ENCODE measurements around the gene FAM83G.

The FAM83G gene

GRCh38 chr17:18961634-18962493 lies 42.7 kb downstream of the FAM83G start:
- H3K4me1 ChIP-seq (ENCODE audit: insufficient read depth, insufficient read length) = peaks cover 14% of the 10 kb centered on the region
- H3K36me3 ChIP-seq (ENCODE audit: insufficient read depth, insufficient read length, low read length) = no peaks in the 10 kb centered on the region
- H3K4me3 ChIP-seq (ENCODE audit: insufficient read length, low read depth) = no peak overlapping the region
- H3K9ac ChIP-seq (ENCODE audit: insufficient read length, low read depth) = no peak overlapping the region
- H3K27me3 ChIP-seq (ENCODE audit: insufficient read depth, insufficient read length) = no peaks in the 10 kb centered on the region
- TF ChIP-seq SUZ12 (IDR thresholded peaks at IDR 0.05; ENCODE audit: extremely low read depth, insufficient read depth, insufficient read length) = no peak
- TF ChIP-seq YY1 (IDR thresholded peaks at IDR 0.05; ENCODE audit: insufficient read depth, insufficient read length) = no peak
- TF ChIP-seq ZNF274 (IDR thresholded peaks at IDR 0.05; ENCODE audit: low read depth, low read length) = no peak
- no peaks in the 10 kb centered on the region for H3K9me3 ChIP-seq (ENCODE audit: insufficient read depth, low read length)
- DNase-seq (ENCODE audit: low read depth, low spot score) = no peak

- TF ChIP-seq YY1 (IDR thresholded peaks at IDR 0.05; ENCODE audit: insufficient read depth, insufficient read length) = no peak
- Histone ChIP-seq H3K4me1 (ENCODE audit: insufficient read depth, insufficient read length) (peaks cover 13% of the 10 kb centered on the region), H3K9ac (ENCODE audit: insufficient read length, low read depth) (no peak overlapping the region), H3K27me3 (ENCODE audit: insufficient read depth, insufficient read length) (no peaks in the 10 kb centered on the region), H3K36me3 (ENCODE audit: insufficient read depth, insufficient read length, low read length) (no peaks in the 10 kb centered on the region), H3K9me3 (ENCODE audit: insufficient read depth, low read length) (no peaks in the 10 kb centered on the region), H3K4me3 (ENCODE audit: insufficient read length, low read depth) (no peak overlapping the region)
- DNase-seq (ENCODE audit: low read depth, low spot score) = no peak
Measured at GRCh38 chr17:18960803-18961511, 43.6 kb downstream of the FAM83G start.

- H3K9me3 ChIP-seq (ENCODE audit: insufficient read depth, low read length) = no peaks in the 10 kb centered on the region
- no peaks in the 10 kb centered on the region for H3K27me3 ChIP-seq (ENCODE audit: insufficient read depth, insufficient read length)
- no peaks in the 10 kb centered on the region for H3K36me3 ChIP-seq (ENCODE audit: insufficient read depth, insufficient read length, low read length)
- H3K4me1 ChIP-seq (ENCODE audit: insufficient read depth, insufficient read length) = peaks cover 13% of the 10 kb centered on the region
- no peak for TF ChIP-seq ZNF274 (IDR thresholded peaks at IDR 0.05; ENCODE audit: low read depth, low read length)
- no peak for TF ChIP-seq YY1 (IDR thresholded peaks at IDR 0.05; ENCODE audit: insufficient read depth, insufficient read length)
- no peak for TF ChIP-seq SUZ12 (IDR thresholded peaks at IDR 0.05; ENCODE audit: extremely low read depth, insufficient read depth, insufficient read length)
- no peak overlapping the region for H3K4me3 ChIP-seq (ENCODE audit: insufficient read length, low read depth)
- H3K9ac ChIP-seq (ENCODE audit: insufficient read length, low read depth) = no peak overlapping the region
- no peak for DNase-seq (ENCODE audit: low read depth, low spot score)
Measured at GRCh38 chr17:18960241-18960665, 44.3 kb downstream of the FAM83G start.

- Histone ChIP-seq H3K9ac (ENCODE audit: insufficient read length, low read depth) (no peak overlapping the region), H3K27me3 (ENCODE audit: insufficient read depth, insufficient read length) (no peaks in the 10 kb centered on the region), H3K36me3 (ENCODE audit: insufficient read depth, insufficient read length, low read length) (no peaks in the 10 kb centered on the region), H3K9me3 (ENCODE audit: insufficient read depth, low read length) (no peaks in the 10 kb centered on the region), H3K4me3 (ENCODE audit: insufficient read length, low read depth) (no peak overlapping the region), H3K4me1 (ENCODE audit: insufficient read depth, insufficient read length) (peaks cover 13% of the 10 kb centered on the region)
- no peak for DNase-seq (ENCODE audit: low read depth, low spot score)
- TF ChIP-seq YY1 (IDR thresholded peaks at IDR 0.05; ENCODE audit: insufficient read depth, insufficient read length) = no peak
- TF ChIP-seq ZNF274 (IDR thresholded peaks at IDR 0.05; ENCODE audit: low read depth, low read length) = no peak
- TF ChIP-seq SUZ12 (IDR thresholded peaks at IDR 0.05; ENCODE audit: extremely low read depth, insufficient read depth, insufficient read length) = no peak
Measured at GRCh38 chr17:18959845-18960240, 44.7 kb downstream of the FAM83G start.

GRCh38 chr17:18959071-18959844 lies 45.3 kb downstream of the FAM83G start:
- no peak for DNase-seq (ENCODE audit: low read depth, low spot score)
- no peaks in the 10 kb centered on the region for H3K27me3 ChIP-seq (ENCODE audit: insufficient read depth, insufficient read length)
- TF ChIP-seq YY1 (IDR thresholded peaks at IDR 0.05; ENCODE audit: insufficient read depth, insufficient read length) = no peak
- no peak for TF ChIP-seq ZNF274 (IDR thresholded peaks at IDR 0.05; ENCODE audit: low read depth, low read length)
- TF ChIP-seq SUZ12 (IDR thresholded peaks at IDR 0.05; ENCODE audit: extremely low read depth, insufficient read depth, insufficient read length) = no peak
- H3K4me1 ChIP-seq (ENCODE audit: insufficient read depth, insufficient read length) = peaks cover 11% of the 10 kb centered on the region
- no peaks in the 10 kb centered on the region for H3K9me3 ChIP-seq (ENCODE audit: insufficient read depth, low read length)
- no peak overlapping the region for H3K4me3 ChIP-seq (ENCODE audit: insufficient read length, low read depth)
- H3K9ac ChIP-seq (ENCODE audit: insufficient read length, low read depth) = peak overlapping the region; percentile 26
- H3K36me3 ChIP-seq (ENCODE audit: insufficient read depth, insufficient read length, low read length) = no peaks in the 10 kb centered on the region

GRCh38 chr17:18958611-18959010 lies 46.0 kb downstream of the FAM83G start:
- H3K9me3 ChIP-seq (ENCODE audit: insufficient read depth, low read length) = no peaks in the 10 kb centered on the region
- H3K36me3 ChIP-seq (ENCODE audit: insufficient read depth, insufficient read length, low read length) = no peaks in the 10 kb centered on the region
- DNase-seq (ENCODE audit: low read depth, low spot score) = no peak
- H3K27me3 ChIP-seq (ENCODE audit: insufficient read depth, insufficient read length) = no peaks in the 10 kb centered on the region
- H3K4me3 ChIP-seq (ENCODE audit: insufficient read length, low read depth) = no peak overlapping the region
- H3K9ac ChIP-seq (ENCODE audit: insufficient read length, low read depth) = peak overlapping the region; percentile 26
- no peak for TF ChIP-seq YY1 (IDR thresholded peaks at IDR 0.05; ENCODE audit: insufficient read depth, insufficient read length)
- no peak for TF ChIP-seq ZNF274 (IDR thresholded peaks at IDR 0.05; ENCODE audit: low read depth, low read length)
- no peak for TF ChIP-seq SUZ12 (IDR thresholded peaks at IDR 0.05; ENCODE audit: extremely low read depth, insufficient read depth, insufficient read length)
- H3K4me1 ChIP-seq (ENCODE audit: insufficient read depth, insufficient read length) = peaks cover 11% of the 10 kb centered on the region

- H3K36me3 ChIP-seq (ENCODE audit: insufficient read depth, insufficient read length, low read length) = no peaks in the 10 kb centered on the region
- H3K4me1 ChIP-seq (ENCODE audit: insufficient read depth, insufficient read length) = peaks cover 11% of the 10 kb centered on the region
- no peaks in the 10 kb centered on the region for H3K9me3 ChIP-seq (ENCODE audit: insufficient read depth, low read length)
- TF ChIP-seq ZNF274 (IDR thresholded peaks at IDR 0.05; ENCODE audit: low read depth, low read length) (no peak), YY1 (IDR thresholded peaks at IDR 0.05; ENCODE audit: insufficient read depth, insufficient read length) (no peak)
- H3K27me3 ChIP-seq (ENCODE audit: insufficient read depth, insufficient read length) = no peaks in the 10 kb centered on the region
- no peak overlapping the region for H3K9ac ChIP-seq (ENCODE audit: insufficient read length, low read depth)
- H3K4me3 ChIP-seq (ENCODE audit: insufficient read length, low read depth) = no peak overlapping the region
- DNase-seq (ENCODE audit: low read depth, low spot score) = no peak
Measured at GRCh38 chr17:18957831-18958230, 46.7 kb downstream of the FAM83G start.
